Esophagus muscularis mucosa (tissue), 4 donors: ENCODE data around the gene NTSR2. TPM values are rescaled to one million over a fixed set of nuclear protein-coding genes. Genes with fewer than 3 reads are reported as not detected.

Source experiments
- DNase-seq: peaks from one replicate; pipeline ENCODE4 v3.0.0-alpha.2; 2017; ENCODE audit errors: extremely low spot score
- H3K27ac ChIP-seq, 4 donors: fragments of 200-600 bp; sonication (generic); replicated peaks in 1 of 4; 1 replicate in 3 of 4; 2 replicates in 1 of 4; pipeline ENCODE4 v1.5.1; 2016 to 2019; ENCODE audit warnings: mild to moderate bottlenecking in 1 of 4
- H3K27me3 ChIP-seq, 4 donors: fragments of 200-600 bp; sonication (generic); one replicate each; pipeline versions ENCODE4 v1.5.1 to v1.6.0; 2016 to 2019
- H3K36me3 ChIP-seq, 4 donors: fragments of 200-600 bp; sonication (generic); one replicate each; pipeline ENCODE4 v1.5.1; 2016 to 2019
- H3K4me1 ChIP-seq, 4 donors: fragments of 200-600 bp; sonication (generic); one replicate each; pipeline ENCODE4 v1.5.1; 2016 to 2019
- H3K4me3 ChIP-seq, 4 donors: fragments of 200-600 bp; sonication (generic); 1 replicate in 2 of 4; 2 replicates in 2 of 4; pipeline ENCODE4 v1.5.1; 2016 to 2019; ENCODE audit warnings: mild to moderate bottlenecking in 4 of 4, moderate library complexity in 1 of 4
- H3K9me3 ChIP-seq, 4 donors: fragments of 200-600 bp; sonication (generic); 1 replicate in 3 of 4; 2 replicates in 1 of 4; pipeline ENCODE4 v1.5.1; 2016 to 2019
- EP300 ChIP-seq: sonication (generic); formaldehyde crosslinking; IDR thresholded peaks from one replicate; pipeline ENCODE4 v1.6.1; 2017; ENCODE audit warnings: antibody characterized with exemption
- POLR2A ChIP-seq: fragments of 450-650 bp; IDR thresholded peaks from one replicate; pipeline ENCODE4 v1.6.1; 2017; ENCODE audit warnings: antibody characterized with exemption, moderate library complexity, mild to moderate bottlenecking, low read depth
- POLR2AphosphoS5 ChIP-seq, 2 donors: sonication (generic); formaldehyde crosslinking; IDR thresholded peaks; one replicate each; pipeline ENCODE4 v1.6.1; 2017; ENCODE audit warnings: antibody characterized with exemption in 2 of 2
- WGBS: methylation state at CpG from one replicate; pipeline ENCODE4 v1.1.5; 2018; 5-methylcytosine and 5-hydroxymethylcytosine counted together
- intact Hi-C: fragments of 100-400 bp; cut with DNase I; formaldehyde crosslinking; loops from one replicate; pipeline ENCODE4 v1.15.1; 2023
- total RNA-seq, 4 donors: library from RNA; depleted of rRNA; stranded (reverse); fragments of >200 nt; gene quantifications; one replicate each; pipeline versions ENCODE4 v1.1.0 to v1.2.1, GENCODE V29; 2016
- TF ChIP-seq, protein P1 (sequence below), 3 experiments: fragments of 200-600 bp in 2 of 3; fragments of 450-650 bp in 1 of 3; sonication (generic) in 2 of 3; IDR thresholded peaks; one replicate each; pipeline ENCODE4 v1.5.1; 2017 to 2019; ENCODE audit warnings: antibody characterized with exemption in 3 of 3, mild to moderate bottlenecking in 2 of 3, moderate library complexity in 1 of 3

NTSR2 gene
- total RNA-seq, 4 donors from 2014 or later: not detected

DNA sequence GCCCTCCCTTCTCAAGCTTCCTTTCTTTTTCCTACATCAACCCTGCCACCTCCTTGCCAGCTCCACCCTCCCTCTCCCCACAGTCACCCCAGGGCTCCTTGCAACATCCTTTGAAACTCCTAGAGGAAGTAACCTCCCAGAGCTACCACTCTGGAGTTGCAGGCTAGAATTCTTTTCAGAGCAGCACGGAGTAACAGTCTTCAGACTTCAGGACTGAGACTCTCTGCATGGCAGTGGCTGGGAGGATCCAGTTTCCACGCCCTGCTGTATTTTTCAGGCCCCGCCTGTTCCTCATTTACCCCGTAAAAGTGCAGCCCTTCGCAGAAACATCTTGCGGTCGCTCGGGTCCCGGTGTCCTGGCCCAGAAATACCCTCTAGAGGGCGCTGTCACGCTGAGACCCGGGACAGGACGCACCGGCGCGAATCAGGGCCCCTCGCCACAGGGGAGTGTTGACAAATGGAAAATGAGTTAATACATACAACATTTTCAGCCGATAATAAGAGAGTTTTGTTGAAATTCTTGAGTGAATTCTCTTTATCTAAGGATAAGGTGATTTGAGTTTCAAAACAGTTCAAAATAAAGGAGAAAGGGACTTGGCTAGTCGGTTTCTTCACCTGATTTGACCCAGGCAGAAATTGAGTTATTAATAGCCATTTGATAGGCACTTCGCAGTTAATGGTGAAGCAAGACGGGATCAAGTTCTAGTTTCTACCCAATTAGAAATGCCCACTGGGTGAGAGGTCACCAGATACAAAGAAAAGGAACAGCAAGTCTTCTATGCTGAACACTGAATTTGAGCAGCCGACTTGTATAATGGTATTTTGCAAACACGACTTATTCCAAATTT is 18.5 kb upstream of the NTSR2 start:
- Histone ChIP-seq H3K36me3 (no peaks in the 10 kb centered on the region), H3K27me3 (peaks cover 0 to 16% (median 0%) of the 10 kb centered on the region in 4 donors), H3K4me1 (peaks cover 23 to 29% (median 24%) of the 10 kb centered on the region in 4 donors), H3K4me3 (peak overlapping the region; percentile 26 to 46 (median 34)), H3K9me3 (no peaks in the 10 kb centered on the region), H3K27ac (peak overlapping the region; percentile 56 to 66 (median 64))
- WGBS: 8% methylated on average over 22 of the region's 23 CpGs
- DNase-seq: no peak
- TF ChIP-seq POLR2AphosphoS5 (IDR thresholded peaks at IDR 0.05): peak in 1 of 2 donors; percentile 57
- TF ChIP-seq EP300: no peak
- no peak for TF ChIP-seq POLR2A
- TF ChIP-seq, protein P1, sequence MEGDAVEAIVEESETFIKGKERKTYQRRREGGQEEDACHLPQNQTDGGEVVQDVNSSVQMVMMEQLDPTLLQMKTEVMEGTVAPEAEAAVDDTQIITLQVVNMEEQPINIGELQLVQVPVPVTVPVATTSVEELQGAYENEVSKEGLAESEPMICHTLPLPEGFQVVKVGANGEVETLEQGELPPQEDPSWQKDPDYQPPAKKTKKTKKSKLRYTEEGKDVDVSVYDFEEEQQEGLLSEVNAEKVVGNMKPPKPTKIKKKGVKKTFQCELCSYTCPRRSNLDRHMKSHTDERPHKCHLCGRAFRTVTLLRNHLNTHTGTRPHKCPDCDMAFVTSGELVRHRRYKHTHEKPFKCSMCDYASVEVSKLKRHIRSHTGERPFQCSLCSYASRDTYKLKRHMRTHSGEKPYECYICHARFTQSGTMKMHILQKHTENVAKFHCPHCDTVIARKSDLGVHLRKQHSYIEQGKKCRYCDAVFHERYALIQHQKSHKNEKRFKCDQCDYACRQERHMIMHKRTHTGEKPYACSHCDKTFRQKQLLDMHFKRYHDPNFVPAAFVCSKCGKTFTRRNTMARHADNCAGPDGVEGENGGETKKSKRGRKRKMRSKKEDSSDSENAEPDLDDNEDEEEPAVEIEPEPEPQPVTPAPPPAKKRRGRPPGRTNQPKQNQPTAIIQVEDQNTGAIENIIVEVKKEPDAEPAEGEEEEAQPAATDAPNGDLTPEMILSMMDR (IDR thresholded peaks at IDR 0.05): peak; percentile 77 to 93 (median 81)
- intact Hi-C loops: no loop called here

DNA sequence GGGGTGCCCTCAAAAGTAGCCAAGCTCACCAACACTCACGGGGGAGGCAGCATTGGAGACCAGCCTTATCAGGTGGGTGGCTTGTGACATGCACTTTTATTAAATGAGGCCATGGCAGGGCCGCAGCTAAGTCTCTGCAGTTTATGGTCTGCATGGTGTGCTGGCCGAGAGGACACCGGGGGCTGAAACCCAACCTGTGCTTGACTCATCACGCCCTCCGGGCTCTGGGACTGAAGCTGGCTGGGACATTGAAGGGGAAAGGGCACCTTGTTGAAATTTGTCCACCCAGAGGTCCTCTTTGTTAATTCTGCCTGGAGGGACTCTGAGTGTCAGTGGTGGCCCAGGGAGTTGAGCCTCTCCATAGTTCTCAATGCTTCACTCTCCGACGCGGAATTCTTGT is 17.7 kb upstream of the NTSR2 start:
- intact Hi-C loops: no loop called here
- H3K4me1 ChIP-seq: peaks cover 18 to 22% (median 18%) of the 10 kb centered on the region in 4 donors
- WGBS: 78% methylated on average over 9 of the region's 9 CpGs
- peak overlapping the region in 3 of 4 donors; percentile 32 to 46 (median 35) for H3K4me3 ChIP-seq
- TF ChIP-seq, protein P1 (IDR thresholded peaks at IDR 0.05): no peak
- no peak for TF ChIP-seq EP300
- TF ChIP-seq POLR2AphosphoS5 (IDR thresholded peaks at IDR 0.05): no peak
- no peaks in the 10 kb centered on the region for H3K9me3 ChIP-seq
- peak overlapping the region; percentile 56 to 66 (median 64) for H3K27ac ChIP-seq
- no peak for DNase-seq
- no peaks in the 10 kb centered on the region for H3K36me3 ChIP-seq
- peaks cover 0 to 16% (median 0%) of the 10 kb centered on the region in 4 donors for H3K27me3 ChIP-seq

DNA sequence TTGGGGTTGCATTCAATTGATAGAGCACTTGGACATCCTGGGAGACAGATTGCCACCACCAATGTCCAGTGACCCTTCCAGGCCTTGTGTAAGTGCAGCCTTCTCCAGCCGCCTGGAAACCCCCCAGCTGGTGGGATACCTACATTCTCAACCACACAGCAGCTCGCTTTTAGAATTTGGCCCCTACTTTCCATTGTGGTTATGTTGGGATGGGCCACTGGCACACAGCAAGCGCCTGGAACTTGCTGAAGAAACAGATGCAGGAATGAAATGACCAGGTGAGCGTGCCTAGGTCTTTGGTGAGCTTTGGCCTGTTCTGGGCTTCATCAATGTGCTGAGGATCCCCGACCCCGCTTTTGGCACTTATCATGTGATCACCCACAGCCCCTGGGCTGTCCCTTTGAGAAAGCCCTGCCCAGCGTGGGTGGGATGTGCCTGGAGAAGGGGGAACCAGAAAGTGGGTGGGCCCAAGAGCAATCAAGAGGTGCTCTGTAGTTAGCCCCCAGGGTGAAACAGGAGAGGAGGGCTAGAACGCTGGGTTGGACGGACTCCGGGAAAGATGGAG is 16.0 kb upstream of the NTSR2 start:
- TF ChIP-seq POLR2AphosphoS5 (IDR thresholded peaks at IDR 0.05) (no peak), EP300 (no peak), POLR2A (no peak)
- TF ChIP-seq, protein P1 (IDR thresholded peaks at IDR 0.05): no peak
- Histone ChIP-seq H3K27me3 (peaks cover 0 to 16% (median 0%) of the 10 kb centered on the region in 4 donors), H3K9me3 (no peaks in the 10 kb centered on the region), H3K4me3 (no peak overlapping the region), H3K4me1 (peaks cover 17 to 18% (median 18%) of the 10 kb centered on the region in 4 donors), H3K36me3 (no peaks in the 10 kb centered on the region), H3K27ac (no peak overlapping the region)
- DNase-seq: no peak
- WGBS: 95% methylated on average over 10 of the region's 10 CpGs
- intact Hi-C loops: no loop called here

DNA sequence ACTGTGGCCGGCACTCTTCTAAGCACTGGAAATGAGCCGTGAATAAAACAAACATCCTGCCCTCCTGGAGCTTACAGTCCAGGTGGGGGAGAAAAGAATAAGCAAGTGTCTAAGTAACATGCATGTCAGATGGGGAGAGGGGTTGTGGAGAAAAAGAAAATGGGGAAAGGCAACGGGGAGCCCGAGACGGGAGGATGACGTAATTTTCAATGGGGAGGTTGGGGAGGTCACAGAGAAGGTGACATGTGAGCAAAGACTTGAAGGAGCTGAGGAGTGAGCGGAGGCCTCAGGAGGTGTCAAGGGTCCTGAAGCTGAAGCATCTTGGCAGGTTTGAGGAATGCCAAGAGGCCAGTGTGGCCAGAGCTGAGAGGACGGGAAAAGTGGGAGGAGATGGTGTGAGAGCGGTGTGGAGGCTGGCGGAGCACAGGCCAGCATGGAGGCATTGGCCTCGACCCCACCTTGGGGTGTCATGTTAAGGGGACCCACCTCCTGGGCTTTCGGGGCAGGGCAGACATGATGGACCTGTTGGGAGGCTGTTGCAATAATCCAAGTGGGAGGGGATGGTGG is 15.0 kb upstream of the NTSR2 start:
- peaks cover 17 to 18% (median 18%) of the 10 kb centered on the region in 4 donors for H3K4me1 ChIP-seq
- no peak for DNase-seq
- no peaks in the 10 kb centered on the region for H3K9me3 ChIP-seq
- H3K27me3 ChIP-seq: peaks cover 0 to 20% (median 0%) of the 10 kb centered on the region in 4 donors
- no peak overlapping the region for H3K4me3 ChIP-seq
- H3K36me3 ChIP-seq: no peaks in the 10 kb centered on the region
- WGBS: 81% methylated on average over 12 of the region's 12 CpGs
- intact Hi-C loops: no loop called here
- no peak overlapping the region for H3K27ac ChIP-seq
- no peak for TF ChIP-seq EP300
- TF ChIP-seq POLR2A: no peak
- TF ChIP-seq, protein P1 (IDR thresholded peaks at IDR 0.05): no peak
- no peak for TF ChIP-seq POLR2AphosphoS5 (IDR thresholded peaks at IDR 0.05)
